Measurements from ENCODE around the gene ILF2.

ILF2 gene

GRCh38 chr1:153636312-153636711 is 34.5 kb downstream of the ILF2 start:
- DNase-seq (ENCODE audit: low read depth, low spot score): no peak
- TF ChIP-seq POLR2AphosphoS5 (IDR thresholded peaks at IDR 0.05; ENCODE audit: borderline replicate concordance, low read depth, low read length) (no peak), EZH2 (IDR thresholded peaks at IDR 0.05) (no peak), FOXP2 (optimal IDR thresholded peaks at IDR 0.05; ENCODE audit: control extremely low read depth, extremely low read length, insufficient read depth) (no peak)
- Histone ChIP-seq H3K27ac (peak overlapping the region; percentile 31; the same call in 1 of the 2 replicates), H3K4me3 (no peak overlapping the region), H3K9me3 (ENCODE audit: low read depth, low read length) (no peaks in the 10 kb centered on the region), H3K9ac (ENCODE audit: insufficient read length) (no peak overlapping the region), H3K36me3 (ENCODE audit: insufficient read depth, low read length) (peaks cover 61% of the 10 kb centered on the region)

GRCh38 chr1:153635872-153636271 is 34.9 kb downstream of the ILF2 start:
- no peak for DNase-seq (ENCODE audit: low read depth, low spot score)
- H3K4me3 ChIP-seq: peak overlapping the region; percentile 100
- peaks cover 56% of the 10 kb centered on the region for H3K36me3 ChIP-seq (ENCODE audit: insufficient read depth, low read length)
- TF ChIP-seq FOXP2 (optimal IDR thresholded peaks at IDR 0.05; ENCODE audit: control extremely low read depth, extremely low read length, insufficient read depth): no peak
- no peak for TF ChIP-seq EZH2 (IDR thresholded peaks at IDR 0.05)
- no peak for TF ChIP-seq POLR2AphosphoS5 (IDR thresholded peaks at IDR 0.05; ENCODE audit: borderline replicate concordance, low read depth, low read length)
- peak overlapping the region; percentile 31; the same call in 1 of the 2 replicates for H3K27ac ChIP-seq
- no peaks in the 10 kb centered on the region for H3K9me3 ChIP-seq (ENCODE audit: low read depth, low read length)
- H3K9ac ChIP-seq (ENCODE audit: insufficient read length): no peak overlapping the region

DNA sequence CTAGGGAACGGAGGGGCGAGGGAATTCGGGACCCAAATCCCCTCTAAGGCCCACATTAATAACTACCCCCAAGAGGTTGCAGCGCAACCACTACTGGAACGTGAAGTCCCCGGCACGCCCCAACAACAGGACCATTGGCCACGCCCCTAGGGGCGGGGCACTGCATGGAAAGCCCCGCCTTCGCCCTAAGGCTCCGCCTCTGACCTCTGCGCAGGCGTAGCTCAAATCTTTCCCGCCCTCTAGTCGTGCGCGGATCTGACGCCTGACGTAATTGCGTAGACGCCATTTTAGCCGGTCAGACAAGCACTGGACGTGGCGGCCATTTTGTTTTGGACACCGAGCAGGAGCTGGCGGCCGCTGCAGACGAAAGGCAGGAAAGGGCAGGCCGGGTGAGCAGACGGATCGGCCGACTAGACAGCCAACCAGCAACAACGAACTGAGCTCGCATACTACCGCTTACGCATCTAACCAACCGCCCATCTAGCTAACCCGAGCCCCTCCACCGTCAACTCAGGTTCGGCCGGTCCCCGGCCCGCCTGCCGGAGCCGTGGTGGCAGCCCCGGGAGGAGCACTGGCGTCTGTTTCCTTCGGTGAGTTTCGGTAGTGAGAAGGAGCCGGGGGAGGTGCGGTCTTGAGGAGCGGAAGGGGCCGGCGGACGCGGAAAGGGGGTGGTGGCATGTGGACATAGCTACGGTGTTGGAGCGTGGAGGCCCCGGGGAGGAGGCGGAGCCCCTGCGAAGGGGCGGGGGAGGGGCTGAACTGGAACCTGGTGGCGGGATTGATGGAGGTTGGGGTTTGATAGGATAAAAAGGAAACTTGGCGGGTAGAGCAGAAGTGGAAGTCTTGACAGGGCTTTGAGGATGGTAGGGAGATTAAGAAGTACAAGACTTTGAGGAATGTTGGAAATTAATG is 36.8 kb downstream of the ILF2 start, which contains the start of gene CHTOP:
TSS of gene CHTOP (plus strand) at position 313 of the 912 bp plus-strand sequence. CDS start 2,523 bp downstream, outside the sequence.
- H3K4me3 ChIP-seq: peak within 1 kb of the TSS; percentile 100
- peak; percentile 94 for DNase-seq (ENCODE audit: low read depth, low spot score)
- H3K27ac ChIP-seq: peak within 1 kb of the TSS; percentile 100
- no peaks in the 10 kb centered on the region for H3K9me3 ChIP-seq (ENCODE audit: low read depth, low read length)
- H3K9ac ChIP-seq (ENCODE audit: insufficient read length): peak within 1 kb of the TSS; percentile 100
- peaks cover 38% of the 10 kb centered on the region for H3K36me3 ChIP-seq (ENCODE audit: insufficient read depth, low read length)
- peak; percentile 89 for TF ChIP-seq POLR2AphosphoS5 (IDR thresholded peaks at IDR 0.05; ENCODE audit: borderline replicate concordance, low read depth, low read length)
- TF ChIP-seq FOXP2 (optimal IDR thresholded peaks at IDR 0.05; ENCODE audit: control extremely low read depth, extremely low read length, insufficient read depth): no peak

GRCh38 chr1:153633161-153633753 is 37.5 kb downstream of the ILF2 start:
- TF ChIP-seq FOXP2 (optimal IDR thresholded peaks at IDR 0.05; ENCODE audit: control extremely low read depth, extremely low read length, insufficient read depth) (no peak), EZH2 (IDR thresholded peaks at IDR 0.05) (no peak), POLR2AphosphoS5 (IDR thresholded peaks at IDR 0.05; ENCODE audit: borderline replicate concordance, low read depth, low read length) (no peak)
- peaks cover 30% of the 10 kb centered on the region for H3K36me3 ChIP-seq (ENCODE audit: insufficient read depth, low read length)
- no peaks in the 10 kb centered on the region for H3K9me3 ChIP-seq (ENCODE audit: low read depth, low read length)
- H3K9ac ChIP-seq (ENCODE audit: insufficient read length): no peak overlapping the region
- DNase-seq (ENCODE audit: low read depth, low spot score): no peak
- peak overlapping the region; percentile 100 for H3K4me3 ChIP-seq
- no peak overlapping the region for H3K27ac ChIP-seq

- no peak overlapping the region for H3K4me3 ChIP-seq
- H3K9ac ChIP-seq (ENCODE audit: insufficient read length): no peak overlapping the region
Observed at GRCh38 chr1:153631047-153632022, 39.5 kb downstream of the ILF2 start.

DNA sequence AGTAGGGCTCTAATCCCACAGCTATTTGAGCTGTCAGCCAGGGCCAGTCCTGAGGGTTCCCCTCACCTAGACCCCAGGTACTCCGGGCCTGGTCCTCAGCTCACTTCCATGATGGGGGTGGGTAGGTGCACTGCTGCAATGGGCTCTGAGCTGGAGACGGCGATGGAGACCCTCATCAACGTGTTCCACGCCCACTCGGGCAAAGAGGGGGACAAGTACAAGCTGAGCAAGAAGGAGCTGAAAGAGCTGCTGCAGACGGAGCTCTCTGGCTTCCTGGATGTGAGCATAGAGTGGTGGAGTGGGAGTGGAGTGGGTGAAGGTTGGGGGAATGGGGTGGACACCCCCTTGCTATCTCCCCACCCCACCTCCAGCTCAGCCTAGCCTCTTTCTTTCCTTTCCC is 40.4 kb downstream of the ILF2 start:
- Histone ChIP-seq H3K9me3 (ENCODE audit: low read depth, low read length) (no peaks in the 10 kb centered on the region), H3K4me3 (no peak overlapping the region), H3K36me3 (ENCODE audit: insufficient read depth, low read length) (peaks cover 1% of the 10 kb centered on the region; the same call in 1 of the 2 replicates), H3K27ac (peak overlapping the region; percentile 65; the same call in 1 of the 2 replicates), H3K9ac (ENCODE audit: insufficient read length) (no peak overlapping the region)
- DNase-seq (ENCODE audit: low read depth, low spot score): no peak
- TF ChIP-seq FOXP2 (optimal IDR thresholded peaks at IDR 0.05; ENCODE audit: control extremely low read depth, extremely low read length, insufficient read depth) (no peak), POLR2AphosphoS5 (IDR thresholded peaks at IDR 0.05; ENCODE audit: borderline replicate concordance, low read depth, low read length) (no peak), EZH2 (IDR thresholded peaks at IDR 0.05) (no peak)

More at GRCh38 chr1:153631047-153632022, 39.5 kb downstream of the ILF2 start:
- H3K27ac ChIP-seq: peak overlapping the region; percentile 65
- TF ChIP-seq EZH2 (IDR thresholded peaks at IDR 0.05) (no peak), FOXP2 (optimal IDR thresholded peaks at IDR 0.05; ENCODE audit: control extremely low read depth, extremely low read length, insufficient read depth) (no peak), POLR2AphosphoS5 (IDR thresholded peaks at IDR 0.05; ENCODE audit: borderline replicate concordance, low read depth, low read length) (no peak)
- H3K9me3 ChIP-seq (ENCODE audit: low read depth, low read length): no peaks in the 10 kb centered on the region
- peaks cover 11% of the 10 kb centered on the region for H3K36me3 ChIP-seq (ENCODE audit: insufficient read depth, low read length)
- no peak for DNase-seq (ENCODE audit: low read depth, low spot score)

- Histone ChIP-seq H3K27ac (no peak overlapping the region), H3K4me3 (no peak overlapping the region), H3K9ac (ENCODE audit: insufficient read length) (no peak overlapping the region), H3K9me3 (ENCODE audit: low read depth, low read length) (no peaks in the 10 kb centered on the region), H3K36me3 (ENCODE audit: insufficient read depth, low read length) (no peaks in the 10 kb centered on the region)
- DNase-seq (ENCODE audit: low read depth, low spot score): no peak
- no peak for TF ChIP-seq FOXP2 (optimal IDR thresholded peaks at IDR 0.05; ENCODE audit: control extremely low read depth, extremely low read length, insufficient read depth)
- TF ChIP-seq POLR2AphosphoS5 (IDR thresholded peaks at IDR 0.05; ENCODE audit: borderline replicate concordance, low read depth, low read length): no peak
- TF ChIP-seq EZH2 (IDR thresholded peaks at IDR 0.05): no peak
Observed at GRCh38 chr1:153629971-153630370, 40.8 kb downstream of the ILF2 start.

Data from SK-N-MC (cell line).